Measurements from ENCODE around the gene KSR2. TPM values are rescaled to one million over a fixed set of nuclear protein-coding genes. Genes with fewer than 3 reads are reported as not detected.
A peak's percentile ranks its signal among the peaks of the same experiment; 100 is the strongest.

KSR2 gene
- total RNA-seq, 1 donor from 2014 or later: 2.0 TPM

- no peak for DNase-seq (ENCODE audit: extremely low spot score, unreplicated experiment)
- no peak overlapping the region for H3K27ac Mint-ChIP-seq
- TF ChIP-seq CTCF (conservative IDR thresholded peaks at IDR 0.05): no peak
- H3K4me1 Mint-ChIP-seq (ENCODE audit: unreplicated experiment): peaks cover 4% of the 10 kb centered on the region
- H3K27me3 Mint-ChIP-seq: peaks cover 3% of the 10 kb centered on the region
- no peak overlapping the region for H3K4me3 Mint-ChIP-seq
- no peaks in the 10 kb centered on the region for H3K36me3 Mint-ChIP-seq
- H3K9me3 Mint-ChIP-seq: no peaks in the 10 kb centered on the region
Observed at GRCh38 chr12:117855165-117855564, 113.6 kb downstream of the KSR2 start.

GRCh38 chr12:117854339-117855012 is 114.3 kb downstream of the KSR2 start:
- Mint-ChIP-seq H3K36me3 (no peaks in the 10 kb centered on the region), H3K4me3 (no peak overlapping the region), H3K27ac (peak overlapping the region; percentile 70), H3K4me1 (ENCODE audit: unreplicated experiment) (peaks cover 4% of the 10 kb centered on the region), H3K9me3 (no peaks in the 10 kb centered on the region), H3K27me3 (peaks cover 5% of the 10 kb centered on the region)
- no peak for DNase-seq (ENCODE audit: extremely low spot score, unreplicated experiment)
- peak; percentile 87 for TF ChIP-seq CTCF (conservative IDR thresholded peaks at IDR 0.05)

GRCh38 chr12:117853600-117853999 is 115.2 kb downstream of the KSR2 start:
- no peaks in the 10 kb centered on the region for H3K9me3 Mint-ChIP-seq
- TF ChIP-seq CTCF (conservative IDR thresholded peaks at IDR 0.05): no peak
- H3K27ac Mint-ChIP-seq: peak overlapping the region; percentile 23
- H3K27me3 Mint-ChIP-seq: peaks cover 7% of the 10 kb centered on the region
- H3K36me3 Mint-ChIP-seq: no peaks in the 10 kb centered on the region
- no peak for DNase-seq (ENCODE audit: extremely low spot score, unreplicated experiment)
- peaks cover 4% of the 10 kb centered on the region for H3K4me1 Mint-ChIP-seq (ENCODE audit: unreplicated experiment)
- no peak overlapping the region for H3K4me3 Mint-ChIP-seq

- peaks cover 29% of the 10 kb centered on the region for H3K27me3 Mint-ChIP-seq
- TF ChIP-seq CTCF (conservative IDR thresholded peaks at IDR 0.05): peak; percentile 92
- H3K9me3 Mint-ChIP-seq: no peaks in the 10 kb centered on the region
- no peak for DNase-seq (ENCODE audit: extremely low spot score, unreplicated experiment)
- peaks cover 4% of the 10 kb centered on the region for H3K4me1 Mint-ChIP-seq (ENCODE audit: unreplicated experiment)
- no peaks in the 10 kb centered on the region for H3K36me3 Mint-ChIP-seq
- H3K4me3 Mint-ChIP-seq: no peak overlapping the region
- H3K27ac Mint-ChIP-seq: no peak overlapping the region
Observed at GRCh38 chr12:117850048-117850447, 118.7 kb downstream of the KSR2 start.

GRCh38 chr12:117847371-117847770 is 121.4 kb downstream of the KSR2 start:
- peaks cover 34% of the 10 kb centered on the region for H3K27me3 Mint-ChIP-seq

More at GRCh38 chr12:117847371-117847770, 121.4 kb downstream of the KSR2 start:
- H3K27ac Mint-ChIP-seq: no peak overlapping the region
- no peaks in the 10 kb centered on the region for H3K4me1 Mint-ChIP-seq (ENCODE audit: unreplicated experiment)
- TF ChIP-seq CTCF (conservative IDR thresholded peaks at IDR 0.05): no peak
- no peak for DNase-seq (ENCODE audit: extremely low spot score, unreplicated experiment)
- no peak overlapping the region for H3K4me3 Mint-ChIP-seq
- H3K36me3 Mint-ChIP-seq: no peaks in the 10 kb centered on the region
- H3K9me3 Mint-ChIP-seq: peaks cover 4% of the 10 kb centered on the region

Data from type B pancreatic cell (in vitro differentiated cells).